K562 (cell line): ENCODE data around the gene GORASP1. TPM values are rescaled to one million over a fixed set of nuclear protein-coding genes. Genes with fewer than 3 reads are reported as not detected.

ENCODE experiments used
- ATAC-seq: fragments of 200-7000 bp; cut with Tn5 transposase; 3 replicates; pipeline ENCODE4 v1.9.1; 2020; ENCODE audit warnings: moderate library complexity
- BruUV-seq: library from RNA; stranded (reverse); fragments of 400-500 nt; replicated peaks from 2 replicates; lab custom pipeline; 2021; lab: Mats Ljungman, UMichigan
- CTCF ChIA-PET: fragments of 300-600 bp; formaldehyde crosslinking; extraction: SDS; loops from one replicate; lab custom pipeline; 2021; ENCODE audit warnings: low intra/inter-chr PET ratio; lab: Yijun Ruan, JAX
- POLR2A ChIA-PET: fragments of 300-600, 350-650 bp; sonication (Branson Sonifier 250); formaldehyde crosslinking; extraction: SDS; loops from one replicate; lab custom pipeline; 2021; ENCODE audit warnings: antibody characterized with exemption, inconsistent platforms; lab: Yijun Ruan, JAX
- DNase-seq, 4 experiments: peaks; one replicate each; pipeline versions ENCODE4 v3.0.0 to v3.0.0-alpha.2; 2011 to 2018; ENCODE audit warnings: low spot score in 3 of 4, mixed read lengths in 3 of 4; ENCODE audit errors: extremely low read depth in 1 of 4
- FAIRE-seq: peaks from 2 replicates; lab custom pipeline; 2011; peaks lifted over from hg19 to GRCh38; lab: Jason Lieb, UNC
- H2AFZ ChIP-seq: 2 replicates; pipeline ENCODE4 v1.6.0; 2011; ENCODE audit warnings: low read depth, low read length, control low read depth, inconsistent platforms
- H3K27ac ChIP-seq: fragments of 200-600 bp; 3 replicates; pipeline ENCODE4 v1.8.0; 2011; ENCODE audit warnings: low read depth, mild to moderate bottlenecking, control low read depth, inconsistent platforms, low read length, moderate library complexity, mixed read lengths; ENCODE audit errors: extremely low read depth
- H3K27me3 ChIP-seq, 2 experiments: fragments of 300-600 bp in 1 of 2; 2 replicates in 1 of 2; 3 replicates in 1 of 2; pipeline versions ENCODE4 v1.6.0 to v1.8.0; 2011; ENCODE audit warnings: inconsistent platforms in 2 of 2, low read length in 2 of 2, mild to moderate bottlenecking in 1 of 2, mixed read lengths in 1 of 2, moderate library complexity in 1 of 2; ENCODE audit not compliant: control insufficient read depth in 2 of 2, insufficient read depth in 2 of 2
- H3K36me3 ChIP-seq: fragments of 300-600 bp; 3 replicates; pipeline ENCODE4 v1.8.0; 2011; ENCODE audit warnings: mild to moderate bottlenecking, low read length, inconsistent platforms; ENCODE audit not compliant: control insufficient read depth, insufficient read depth
- H3K4me1 ChIP-seq, 2 experiments: fragments of 200-600 bp in 1 of 2; replicated peaks in 1 of 2; 2 replicates in 1 of 2; 3 replicates in 1 of 2; pipeline versions ENCODE4 v1.5.1 to v1.8.0; 2011; ENCODE audit warnings: inconsistent platforms in 2 of 2, low read length in 2 of 2, mild to moderate bottlenecking in 1 of 2, mixed read lengths in 1 of 2, moderate library complexity in 1 of 2; ENCODE audit not compliant: control insufficient read depth in 2 of 2, insufficient read depth in 2 of 2
- H3K4me2 ChIP-seq: 2 replicates; pipeline ENCODE4 v1.6.1; 2011; ENCODE audit warnings: low read length, control low read depth, inconsistent platforms, mixed read lengths; ENCODE audit not compliant: insufficient read depth
- H3K4me3 ChIP-seq: fragments of 200-600 bp; sonication (generic), shearing (Covaris generic); 2 replicates; pipeline ENCODE4 v1.5.1; 2016; ENCODE audit warnings: control low read depth, inconsistent platforms
- H3K79me2 ChIP-seq: fragments of 200-600 bp; 3 replicates; pipeline ENCODE4 v1.8.0; 2011; ENCODE audit warnings: low read length, inconsistent platforms; ENCODE audit not compliant: control insufficient read depth, insufficient read depth
- H3K9ac ChIP-seq, 2 experiments: 2 replicates each; pipeline versions ENCODE4 v1.6.0 to v1.6.1; 2011; ENCODE audit warnings: low read depth in 2 of 2, low read length in 2 of 2, control low read depth in 1 of 2, inconsistent platforms in 1 of 2, mild to moderate bottlenecking in 1 of 2, mixed read lengths in 1 of 2; ENCODE audit not compliant: insufficient read depth in 1 of 2
- H3K9me1 ChIP-seq: one replicate; pipeline ENCODE4 v1.6.0; 2011; ENCODE audit warnings: inconsistent platforms, mild to moderate bottlenecking, low read length, moderate library complexity; ENCODE audit not compliant: control insufficient read depth, insufficient read depth
- H3K9me3 ChIP-seq: replicated peaks from 2 replicates; pipeline ENCODE4 v1.5.1; 2011; ENCODE audit warnings: low read depth, low read length, inconsistent platforms; ENCODE audit not compliant: control insufficient read depth, insufficient read depth
- H4K20me1 ChIP-seq: replicated peaks from 2 replicates; pipeline ENCODE4 v1.6.1; 2011; ENCODE audit warnings: low read length, inconsistent platforms, mixed read lengths; ENCODE audit not compliant: control insufficient read depth, insufficient read depth
- NFYB ChIP-seq: IDR thresholded peaks from 2 replicates; pipeline ENCODE4 v1.6.1; 2011; ENCODE audit warnings: mild to moderate bottlenecking, moderate library complexity; ENCODE audit not compliant: insufficient read length; ENCODE audit errors: extremely low read depth
- WGBS: fragments of 100-300 bp; shearing (Covaris generic); methylation state at CpG from one replicate; pipeline ENCODE4 v1.1.6; 2016; ENCODE audit warnings: low coverage, mixed read lengths; ENCODE audit not compliant: insufficient coverage; ENCODE audit errors: missing lambda C conversion rate; 5-methylcytosine and 5-hydroxymethylcytosine counted together
- in situ Hi-C: fragments of 300-500 bp; cut with MboI; formaldehyde crosslinking; loops from 4 replicates; pipeline ENCODE4 v1.15.0; 2018; ENCODE audit warnings: inconsistent platforms, mixed read lengths
- intact Hi-C: fragments of 100-400 bp; cut with micrococcal nuclease; formaldehyde crosslinking; loops from 2 replicates; pipeline ENCODE4 v1.14.2; 2022
- polyA plus RNA-seq, 8 experiments: library from polyadenylated mRNA; depleted of rRNA in 4 of 8; stranded (reverse) in 5 of 8; unstranded in 3 of 8; fragments of >200 nt; fragmentation: Nextera tagmentation in 2 of 8; fragmentation: Illumina TruSeq in 1 of 8; extraction: Ambion mirVana in 2 of 8; extraction: Trizol in 1 of 8; gene quantifications; 2 replicates each; pipeline versions ENCODE4 v1.2.1 to v1.2.3, GENCODE V29; 2011 to 2014; ENCODE audit warnings: inconsistent platforms in 1 of 8, missing spikeins in 1 of 8
- total RNA-seq, 7 experiments: library from RNA; depleted of rRNA in 6 of 7; stranded (reverse); fragments of >200 nt in 6 of 7; fragmentation: Illumina TruSeq in 2 of 7; extraction: Trizol in 2 of 7; gene quantifications; 2 replicates each; pipeline versions ENCODE4 v1.2.1 to v1.2.3, GENCODE V29; 2011 to 2021; ENCODE audit warnings: low replicate concordance in 1 of 7
- TF ChIP-seq, protein P1 (sequence below): fragments of 450-650 bp; IDR thresholded peaks from 2 replicates; pipeline ENCODE4 v1.6.1; 2018; ENCODE audit not compliant: partially characterized antibody
- TF ChIP-seq, protein P2 (sequence below), 3 experiments: IDR thresholded peaks in 2 of 3; conservative IDR thresholded peaks in 1 of 3; 2 replicates each; pipeline ENCODE4 v1.5.1; 2011 to 2012; ENCODE audit warnings: low read length in 3 of 3, mild to moderate bottlenecking in 3 of 3, control low read depth in 2 of 3, improper control_type of control experiment in 1 of 3, inconsistent platforms in 1 of 3, low read depth in 1 of 3, mixed read lengths in 1 of 3, moderate library complexity in 1 of 3; ENCODE audit not compliant: insufficient read depth in 2 of 3

GORASP1 gene
- total and polyA plus RNA-seq, 9 of the 15 experiments (the other 6 are each of a cell fraction or from before 2014, with no cell fraction given), result 8.4 to 87.9 (median 67.6) TPM

DNA sequence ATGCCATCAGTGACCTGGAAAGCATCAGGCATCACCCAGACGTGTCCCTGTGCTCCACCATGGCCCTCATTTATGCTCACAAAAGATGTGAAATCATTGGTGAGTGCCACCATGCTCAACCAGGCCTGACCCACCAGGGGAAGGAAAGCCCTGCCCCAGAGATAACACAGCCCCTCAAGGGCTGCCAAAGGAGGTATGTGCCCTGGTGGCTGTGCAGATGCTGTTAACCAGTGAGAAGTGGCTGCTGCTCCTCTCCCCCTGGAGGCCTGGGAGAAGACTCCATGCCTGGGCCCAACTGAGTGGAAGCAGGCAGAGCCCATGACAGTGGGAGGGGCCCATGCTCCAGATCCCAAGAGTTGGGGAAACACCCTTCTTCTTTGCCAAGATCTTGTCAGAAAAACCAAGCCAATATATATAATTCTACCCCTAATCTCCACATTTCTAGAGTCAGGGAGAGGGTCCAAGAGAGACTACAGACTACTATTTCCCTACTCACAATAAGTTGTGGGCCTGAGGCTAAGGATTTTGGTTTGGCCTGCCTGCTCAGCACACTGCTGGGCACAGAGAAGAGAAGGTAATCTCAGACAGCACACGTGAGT lies 2.7 kb upstream of the GORASP1 start:
- BruUV-seq, result no TSS peak
- intact Hi-C loops, result no loop called here
- Histone ChIP-seq H3K9me3 (no peaks in the 10 kb centered on the region), H3K27ac (no peak overlapping the region), H3K4me1 (peaks cover 20 to 23% of the 10 kb centered on the region in 2 experiments; a peak in 4 of 5 replicates), H3K9me1 (no peaks in the 10 kb centered on the region), H2AFZ (no peak overlapping the region), H3K9ac (no peak overlapping the region), H3K4me2 (no peak overlapping the region), H3K36me3 (peaks cover 5% of the 10 kb centered on the region; the same call in 2 of the 3 replicates), H3K4me3 (no peak overlapping the region), H4K20me1 (no peaks in the 10 kb centered on the region), H3K27me3 (no peaks in the 10 kb centered on the region), H3K79me2 (peaks cover 24% of the 10 kb centered on the region)
- 12% methylated on average over 2 of the region's 2 CpGs for WGBS
- ATAC-seq (no peak), DNase-seq (peak in 1 of 4 experiments; percentile 17), FAIRE-seq (no peak)
- in situ Hi-C loops, result no loop called here
- TF ChIP-seq, protein P1, sequence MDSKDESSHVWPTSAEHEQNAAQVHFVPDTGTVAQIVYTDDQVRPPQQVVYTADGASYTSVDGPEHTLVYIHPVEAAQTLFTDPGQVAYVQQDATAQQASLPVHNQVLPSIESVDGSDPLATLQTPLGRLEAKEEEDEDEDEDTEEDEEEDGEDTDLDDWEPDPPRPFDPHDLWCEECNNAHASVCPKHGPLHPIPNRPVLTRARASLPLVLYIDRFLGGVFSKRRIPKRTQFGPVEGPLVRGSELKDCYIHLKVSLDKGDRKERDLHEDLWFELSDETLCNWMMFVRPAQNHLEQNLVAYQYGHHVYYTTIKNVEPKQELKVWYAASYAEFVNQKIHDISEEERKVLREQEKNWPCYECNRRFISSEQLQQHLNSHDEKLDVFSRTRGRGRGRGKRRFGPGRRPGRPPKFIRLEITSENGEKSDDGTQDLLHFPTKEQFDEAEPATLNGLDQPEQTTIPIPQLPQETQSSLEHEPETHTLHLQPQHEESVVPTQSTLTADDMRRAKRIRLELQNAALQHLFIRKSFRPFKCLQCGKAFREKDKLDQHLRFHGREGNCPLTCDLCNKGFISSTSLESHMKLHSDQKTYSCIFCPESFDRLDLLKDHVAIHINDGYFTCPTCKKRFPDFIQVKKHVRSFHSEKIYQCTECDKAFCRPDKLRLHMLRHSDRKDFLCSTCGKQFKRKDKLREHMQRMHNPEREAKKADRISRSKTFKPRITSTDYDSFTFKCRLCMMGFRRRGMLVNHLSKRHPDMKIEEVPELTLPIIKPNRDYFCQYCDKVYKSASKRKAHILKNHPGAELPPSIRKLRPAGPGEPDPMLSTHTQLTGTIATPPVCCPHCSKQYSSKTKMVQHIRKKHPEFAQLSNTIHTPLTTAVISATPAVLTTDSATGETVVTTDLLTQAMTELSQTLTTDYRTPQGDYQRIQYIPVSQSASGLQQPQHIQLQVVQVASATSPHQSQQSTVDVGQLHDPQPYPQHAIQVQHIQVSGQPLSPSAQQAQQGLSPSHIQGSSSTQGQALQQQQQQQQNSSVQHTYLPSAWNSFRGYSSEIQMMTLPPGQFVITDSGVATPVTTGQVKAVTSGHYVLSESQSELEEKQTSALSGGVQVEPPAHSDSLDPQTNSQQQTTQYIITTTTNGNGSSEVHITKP, result peak; percentile 94
- TF ChIP-seq NFYB, result no peak
- TF ChIP-seq, protein P2, sequence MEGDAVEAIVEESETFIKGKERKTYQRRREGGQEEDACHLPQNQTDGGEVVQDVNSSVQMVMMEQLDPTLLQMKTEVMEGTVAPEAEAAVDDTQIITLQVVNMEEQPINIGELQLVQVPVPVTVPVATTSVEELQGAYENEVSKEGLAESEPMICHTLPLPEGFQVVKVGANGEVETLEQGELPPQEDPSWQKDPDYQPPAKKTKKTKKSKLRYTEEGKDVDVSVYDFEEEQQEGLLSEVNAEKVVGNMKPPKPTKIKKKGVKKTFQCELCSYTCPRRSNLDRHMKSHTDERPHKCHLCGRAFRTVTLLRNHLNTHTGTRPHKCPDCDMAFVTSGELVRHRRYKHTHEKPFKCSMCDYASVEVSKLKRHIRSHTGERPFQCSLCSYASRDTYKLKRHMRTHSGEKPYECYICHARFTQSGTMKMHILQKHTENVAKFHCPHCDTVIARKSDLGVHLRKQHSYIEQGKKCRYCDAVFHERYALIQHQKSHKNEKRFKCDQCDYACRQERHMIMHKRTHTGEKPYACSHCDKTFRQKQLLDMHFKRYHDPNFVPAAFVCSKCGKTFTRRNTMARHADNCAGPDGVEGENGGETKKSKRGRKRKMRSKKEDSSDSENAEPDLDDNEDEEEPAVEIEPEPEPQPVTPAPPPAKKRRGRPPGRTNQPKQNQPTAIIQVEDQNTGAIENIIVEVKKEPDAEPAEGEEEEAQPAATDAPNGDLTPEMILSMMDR (IDR thresholded peaks at IDR 0.05 in 2 of 3, conservative IDR thresholded peaks at IDR 0.05 in 1 of 3; ENCODE audit: insufficient read depth in 2 of 3, low read depth in 1 of 3, low read length in 3 of 3), result peak in 1 of 3 experiments; percentile 31; a peak in 1 of 6 replicates
- ChIA-PET POLR2A (interaction anchor here (0.6 to 1.5 kb wide), 4 partner anchors 9 to 151 kb away, joined by 3 to 5 read pairs (median 4); no protein-coding TSS in a partner anchor), CTCF (no interaction called here)
